Fibroblast of lung (primary cell): Measurements from ENCODE around the gene PRRT2.

Experiments used
- EZH2 ChIP-seq: IDR thresholded peaks from 2 replicates; pipeline ENCODE4 v1.5.1; 2012; ENCODE audit warnings: low read length, control low read depth, mild to moderate bottlenecking; ENCODE audit errors: missing control alignments
- TF ChIP-seq, protein P1 (sequence below), 2 donors: IDR thresholded peaks in 1 of 2; conservative IDR thresholded peaks in 1 of 2; 1 replicate in 1 of 2; 2 replicates in 1 of 2; pipeline ENCODE4 v1.5.1; 2011 to 2012; ENCODE audit warnings: low read length in 2 of 2, control low read depth in 1 of 2, inconsistent platforms in 1 of 2, low read depth in 1 of 2, mild to moderate bottlenecking in 1 of 2

DNA sequence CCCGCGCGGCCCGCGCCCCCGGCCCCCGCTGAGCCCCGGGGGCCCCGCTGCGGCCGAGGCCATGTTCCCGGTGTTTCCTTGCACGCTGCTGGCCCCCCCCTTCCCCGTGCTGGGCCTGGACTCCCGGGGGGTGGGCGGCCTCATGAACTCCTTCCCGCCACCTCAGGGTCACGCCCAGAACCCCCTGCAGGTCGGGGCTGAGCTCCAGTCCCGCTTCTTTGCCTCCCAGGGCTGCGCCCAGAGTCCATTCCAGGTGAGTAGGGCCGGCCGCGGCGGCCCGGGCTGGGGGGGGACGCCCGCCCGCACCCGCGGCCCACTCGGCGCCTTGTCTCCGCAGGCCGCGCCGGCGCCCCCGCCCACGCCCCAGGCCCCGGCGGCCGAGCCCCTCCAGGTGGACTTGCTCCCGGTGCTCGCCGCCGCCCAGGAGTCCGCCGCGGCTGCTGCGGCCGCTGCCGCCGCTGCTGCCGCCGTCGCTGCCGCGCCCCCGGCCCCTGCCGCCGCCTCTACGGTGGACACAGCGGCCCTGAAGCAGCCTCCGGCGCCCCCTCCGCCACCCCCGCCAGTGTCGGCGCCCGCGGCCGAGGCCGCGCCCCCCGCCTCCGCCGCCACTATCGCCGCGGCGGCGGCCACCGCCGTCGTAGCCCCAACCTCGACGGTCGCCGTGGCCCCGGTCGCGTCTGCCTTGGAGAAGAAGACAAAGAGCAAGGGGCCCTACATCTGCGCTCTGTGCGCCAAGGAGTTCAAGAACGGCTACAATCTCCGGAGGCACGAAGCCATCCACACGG, 5.2 kb upstream of the PRRT2 start:
- TF ChIP-seq EZH2: no peak
- TF ChIP-seq, protein P1, sequence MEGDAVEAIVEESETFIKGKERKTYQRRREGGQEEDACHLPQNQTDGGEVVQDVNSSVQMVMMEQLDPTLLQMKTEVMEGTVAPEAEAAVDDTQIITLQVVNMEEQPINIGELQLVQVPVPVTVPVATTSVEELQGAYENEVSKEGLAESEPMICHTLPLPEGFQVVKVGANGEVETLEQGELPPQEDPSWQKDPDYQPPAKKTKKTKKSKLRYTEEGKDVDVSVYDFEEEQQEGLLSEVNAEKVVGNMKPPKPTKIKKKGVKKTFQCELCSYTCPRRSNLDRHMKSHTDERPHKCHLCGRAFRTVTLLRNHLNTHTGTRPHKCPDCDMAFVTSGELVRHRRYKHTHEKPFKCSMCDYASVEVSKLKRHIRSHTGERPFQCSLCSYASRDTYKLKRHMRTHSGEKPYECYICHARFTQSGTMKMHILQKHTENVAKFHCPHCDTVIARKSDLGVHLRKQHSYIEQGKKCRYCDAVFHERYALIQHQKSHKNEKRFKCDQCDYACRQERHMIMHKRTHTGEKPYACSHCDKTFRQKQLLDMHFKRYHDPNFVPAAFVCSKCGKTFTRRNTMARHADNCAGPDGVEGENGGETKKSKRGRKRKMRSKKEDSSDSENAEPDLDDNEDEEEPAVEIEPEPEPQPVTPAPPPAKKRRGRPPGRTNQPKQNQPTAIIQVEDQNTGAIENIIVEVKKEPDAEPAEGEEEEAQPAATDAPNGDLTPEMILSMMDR (conservative IDR thresholded peaks at IDR 0.05 in 1 of 2, IDR thresholded peaks at IDR 0.05 in 1 of 2; ENCODE audit: low read depth in 1 of 2, low read length in 2 of 2): no peak
